Measurements from ENCODE around the gene RBM42.
A peak's percentile ranks its signal among the peaks of the same experiment; 100 is the strongest.
"Not testable (repeated sequence)": the region's sequence is repeated elsewhere in the genome, so short reads cannot be mapped to it uniquely, and the experiment has no call there.

RBM42 gene, protein sequence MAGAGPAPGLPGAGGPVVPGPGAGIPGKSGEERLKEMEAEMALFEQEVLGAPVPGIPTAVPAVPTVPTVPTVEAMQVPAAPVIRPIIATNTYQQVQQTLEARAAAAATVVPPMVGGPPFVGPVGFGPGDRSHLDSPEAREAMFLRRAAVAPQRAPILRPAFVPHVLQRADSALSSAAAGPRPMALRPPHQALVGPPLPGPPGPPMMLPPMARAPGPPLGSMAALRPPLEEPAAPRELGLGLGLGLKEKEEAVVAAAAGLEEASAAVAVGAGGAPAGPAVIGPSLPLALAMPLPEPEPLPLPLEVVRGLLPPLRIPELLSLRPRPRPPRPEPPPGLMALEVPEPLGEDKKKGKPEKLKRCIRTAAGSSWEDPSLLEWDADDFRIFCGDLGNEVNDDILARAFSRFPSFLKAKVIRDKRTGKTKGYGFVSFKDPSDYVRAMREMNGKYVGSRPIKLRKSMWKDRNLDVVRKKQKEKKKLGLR
- total RNA-seq, result 55.9 to 68.5 reads per million in 2 experiments

DNA sequence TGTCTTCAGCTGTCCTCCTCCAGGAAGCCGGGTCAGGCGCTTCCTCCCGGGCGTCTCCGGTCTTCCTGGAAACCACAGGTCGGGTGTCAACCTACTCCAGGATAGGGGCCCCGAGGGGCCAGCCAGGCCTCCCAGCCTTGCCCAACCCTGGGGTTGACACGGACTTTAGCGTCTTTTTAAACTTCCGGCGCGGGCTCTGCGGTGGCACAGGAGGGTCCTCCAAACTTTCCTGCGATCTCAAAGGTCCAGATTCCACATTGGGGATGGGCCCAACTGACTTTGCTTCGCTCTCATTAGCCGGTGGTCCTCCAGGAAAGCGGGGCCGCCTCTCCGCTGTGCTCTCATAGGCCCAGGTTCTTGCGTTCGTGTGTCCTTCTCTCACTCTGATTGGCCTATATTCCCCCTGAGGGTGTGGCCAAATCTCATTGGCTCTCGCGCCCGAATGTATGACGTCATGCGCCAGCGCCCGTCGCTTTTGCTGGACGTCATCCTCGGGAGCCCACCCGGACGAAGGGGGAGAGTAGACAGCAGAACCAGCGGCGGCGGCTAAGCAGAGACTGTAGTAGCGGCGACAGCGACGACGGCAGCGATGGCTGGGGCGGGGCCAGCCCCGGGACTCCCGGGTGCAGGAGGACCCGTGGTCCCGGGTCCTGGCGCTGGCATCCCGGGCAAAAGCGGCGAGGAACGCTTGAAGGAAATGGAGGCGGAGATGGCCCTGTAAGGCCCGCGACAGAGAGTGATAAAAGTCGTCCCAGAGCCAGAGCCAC lies at the start of gene RBM42:
TSS of gene RBM42 (plus strand) at position 472 of the 767 bp plus-strand sequence. CDS start at position 590, 118 bp downstream.
- DNase-seq (ENCODE audit: low read depth), result peak; percentile 95

DNA sequence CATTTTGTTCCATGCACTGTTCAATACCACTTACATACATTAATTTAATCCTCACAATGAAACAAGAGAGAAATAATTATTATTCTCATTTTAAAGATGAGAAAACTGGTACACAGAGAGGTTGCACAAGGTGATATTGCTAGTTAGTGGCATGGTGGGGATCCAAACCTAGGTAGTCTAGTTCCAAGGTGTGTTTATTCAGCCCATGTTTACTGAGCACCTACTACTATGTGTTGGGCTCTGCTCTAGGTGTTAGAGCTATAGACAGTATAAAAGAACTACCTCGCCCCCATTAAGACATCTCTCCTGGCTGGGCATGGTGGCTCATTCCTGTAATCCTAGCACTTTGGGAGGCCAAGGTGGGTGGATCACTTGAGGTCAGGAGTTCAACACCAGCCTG lies 46.1 kb upstream of the RBM42 start:
- DNase-seq (ENCODE audit: low read depth), result no peak

DNA sequence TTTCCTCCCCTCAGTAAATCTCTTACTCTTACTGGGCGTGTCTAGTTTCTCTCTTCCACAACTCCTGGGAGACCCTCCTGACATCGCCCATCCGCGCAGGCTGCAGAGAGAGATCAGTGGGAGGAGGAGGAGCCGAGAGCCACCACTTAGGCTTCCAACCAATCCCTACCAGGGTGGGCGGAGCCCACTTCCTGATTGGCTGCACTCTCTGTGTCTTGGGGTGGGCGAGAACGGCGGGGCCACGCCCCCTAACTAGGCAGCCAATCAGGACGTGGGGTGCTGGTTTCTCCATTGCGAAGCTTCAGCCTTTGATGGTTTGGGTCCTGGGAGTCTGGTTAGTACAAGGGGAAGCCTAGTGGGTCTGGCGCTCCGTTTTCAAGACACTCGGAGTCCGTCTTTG lies 43.0 kb upstream of the RBM42 start, which contains the start of gene PMIS2:
TSS of gene PMIS2 (plus strand) at position 326 of the 400 bp plus-strand sequence. CDS start 87 bp downstream, outside the sequence.
- no peak for DNase-seq (ENCODE audit: low read depth)

DNA sequence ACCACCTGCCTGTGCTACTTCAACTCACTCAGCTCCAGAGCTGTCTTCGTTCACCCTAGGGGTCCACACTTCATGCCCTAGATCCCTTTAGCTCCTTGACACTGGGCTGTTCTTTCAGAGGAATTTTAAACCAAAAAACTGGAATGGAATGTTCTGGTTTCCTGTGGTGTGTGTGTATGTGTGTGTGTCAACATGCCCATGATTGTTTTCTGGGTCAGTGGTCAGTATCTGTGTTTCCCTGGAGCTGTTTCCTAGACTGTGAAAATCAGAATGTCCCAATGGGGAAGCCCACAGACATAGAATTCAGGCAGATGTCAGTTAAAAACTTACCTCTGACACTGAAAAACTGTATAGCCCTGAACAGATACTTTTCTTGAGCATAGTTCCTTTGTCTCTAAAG lies 41.5 kb upstream of the RBM42 start:
- DNase-seq (ENCODE audit: low read depth), result no peak

DNA sequence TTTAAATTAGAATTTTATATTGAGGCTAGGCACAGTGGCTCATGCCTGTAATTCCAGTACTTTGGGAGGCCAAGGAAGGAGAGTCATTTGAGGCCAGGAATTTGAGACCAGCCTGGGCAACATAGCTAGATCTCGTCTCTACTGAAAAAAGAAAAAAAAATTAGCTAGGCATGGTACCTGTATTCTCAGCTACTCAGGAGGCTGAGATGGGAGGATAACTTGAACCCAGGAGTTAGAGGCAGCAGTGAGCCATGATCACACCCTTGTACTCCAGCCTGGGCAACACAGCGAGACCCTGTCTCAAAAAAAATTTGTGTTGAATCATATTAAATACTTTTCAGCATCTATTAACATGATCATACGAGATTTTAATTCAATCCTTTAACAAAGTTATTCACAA lies 38.0 kb upstream of the RBM42 start:
- DNase-seq (ENCODE audit: low read depth), result no peak

DNA sequence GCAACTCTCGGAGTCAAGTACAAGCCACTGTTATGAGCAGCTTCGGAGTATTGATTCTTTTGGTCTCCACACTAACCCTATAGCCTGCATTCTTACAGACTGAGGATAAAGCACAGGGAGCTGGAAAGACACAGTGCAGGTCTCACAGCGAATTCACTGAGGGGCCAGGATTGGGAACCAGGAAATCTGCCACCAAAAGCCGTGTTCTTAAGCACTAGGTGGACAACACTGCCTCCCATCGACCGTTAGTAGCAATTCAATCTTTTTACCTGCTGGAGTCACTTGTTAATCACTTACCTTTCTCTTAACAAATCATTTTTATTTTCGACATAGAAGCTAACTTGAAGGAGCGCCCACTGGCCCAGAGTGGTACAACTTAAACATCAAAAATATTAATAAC lies 36.6 kb upstream of the RBM42 start:
- DNase-seq (ENCODE audit: low read depth), result no peak

DNA sequence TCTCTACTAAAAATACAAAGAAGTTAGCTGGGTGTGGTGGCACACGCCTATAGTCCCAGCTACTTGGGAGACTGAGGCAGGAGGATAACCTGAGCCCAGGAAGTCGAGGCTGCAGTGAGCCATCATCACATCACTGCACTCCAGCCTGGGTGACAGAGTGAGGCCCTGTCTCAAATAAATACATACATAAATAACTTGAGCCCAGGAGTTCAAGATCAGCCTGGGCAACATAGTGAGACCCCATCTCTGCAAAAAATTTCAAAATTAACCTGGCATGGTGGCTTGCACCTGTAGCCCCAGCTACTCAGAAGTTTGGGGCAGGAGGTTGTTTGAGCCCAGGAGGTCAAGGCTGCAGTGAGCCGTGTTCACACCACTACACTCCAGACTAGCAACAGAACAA lies 33.8 kb upstream of the RBM42 start:
- not testable (repeated sequence) for DNase-seq (ENCODE audit: low read depth)

DNA sequence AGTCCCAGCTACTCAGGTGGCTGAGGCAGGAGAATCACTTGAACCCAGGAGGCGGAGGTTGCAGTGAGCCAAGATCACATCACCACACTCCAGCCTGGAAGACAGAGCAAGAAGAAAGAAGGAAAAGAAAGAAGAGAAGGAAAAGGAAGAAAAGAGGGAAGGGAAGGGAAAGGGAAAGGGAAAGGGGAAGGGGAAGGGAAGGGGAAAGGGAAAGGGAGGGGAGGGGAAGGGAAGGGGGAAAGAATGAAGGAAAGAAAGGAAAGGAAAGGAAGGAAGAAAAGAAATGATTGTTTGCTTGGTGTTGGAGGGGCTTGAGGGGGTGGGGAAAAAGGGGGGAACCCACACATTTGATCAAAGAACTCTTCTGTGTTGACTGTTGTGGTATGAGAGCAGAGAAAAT lies 32.9 kb upstream of the RBM42 start:
- DNase-seq (ENCODE audit: low read depth), result no peak

DNA sequence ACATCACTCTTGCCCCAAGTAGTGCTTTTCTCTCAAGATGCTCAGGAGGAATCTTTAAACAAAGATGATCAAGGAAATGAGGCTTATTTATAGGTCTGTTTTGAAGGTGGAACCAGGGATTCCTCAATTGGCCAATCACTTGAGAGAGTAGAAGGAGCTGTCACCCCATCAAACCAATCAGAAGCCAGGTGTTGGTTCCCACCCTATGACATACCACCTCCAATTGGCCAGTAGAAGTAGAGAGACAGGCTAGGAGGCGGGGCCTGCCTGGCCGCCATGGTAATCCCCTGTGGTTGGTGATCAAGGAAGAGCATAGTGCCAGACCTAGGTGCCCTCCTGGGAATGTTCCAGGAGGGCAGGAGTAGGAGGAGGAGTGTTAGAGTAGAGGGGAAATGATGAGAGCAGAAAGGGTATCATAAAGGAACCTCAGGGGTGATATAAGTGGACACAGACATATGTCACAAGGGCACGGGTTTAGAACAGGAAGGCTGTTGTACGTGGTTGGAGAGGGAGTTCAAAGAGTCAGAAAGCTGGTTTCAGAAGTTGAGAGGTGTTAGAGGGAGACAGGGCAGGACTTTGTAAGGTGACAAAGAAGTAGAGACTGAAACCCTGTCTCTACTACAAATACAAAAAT lies 32.4 kb upstream of the RBM42 start:
- no peak for DNase-seq (ENCODE audit: low read depth)

DNA sequence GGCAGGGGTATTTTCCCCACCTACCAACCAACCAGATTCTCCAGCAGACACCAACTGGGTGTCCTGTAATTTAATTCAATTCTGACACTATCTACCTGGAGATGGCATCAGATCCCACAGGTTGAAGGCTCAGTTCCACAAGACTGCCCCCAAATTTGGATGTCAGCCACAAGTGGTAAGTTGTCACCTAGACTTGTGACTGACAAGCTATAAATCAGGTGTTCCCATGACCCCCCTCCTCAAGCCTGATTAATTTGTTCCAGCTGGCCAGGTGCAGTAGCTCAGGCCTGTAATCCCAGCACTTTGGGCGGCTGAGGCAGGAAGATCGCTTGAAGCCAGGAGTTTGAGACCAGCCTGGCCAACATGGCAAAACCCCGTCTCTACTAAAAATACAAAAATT lies 26.9 kb upstream of the RBM42 start:
- no peak for DNase-seq (ENCODE audit: low read depth)

DNA sequence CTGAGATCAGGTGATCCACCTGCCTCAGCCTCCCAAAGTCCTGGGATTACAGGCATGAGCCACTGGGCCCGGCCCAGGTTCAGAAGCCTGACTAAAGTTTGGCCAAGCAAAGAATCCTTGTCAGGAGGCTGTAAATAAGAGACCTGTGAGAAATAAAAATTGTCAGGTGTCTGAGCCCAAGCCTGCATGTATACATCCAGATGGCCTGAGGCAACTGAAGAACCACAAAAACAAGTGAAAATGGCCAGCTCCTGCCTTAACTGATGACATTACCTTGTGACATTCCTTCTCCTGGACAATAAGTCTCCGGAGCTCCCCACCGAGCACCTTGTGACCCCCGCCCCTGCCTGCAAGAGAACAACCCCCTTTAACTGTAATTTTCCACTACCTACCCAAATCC lies 24.4 kb upstream of the RBM42 start:
- not testable (repeated sequence) for DNase-seq (ENCODE audit: low read depth)

DNA sequence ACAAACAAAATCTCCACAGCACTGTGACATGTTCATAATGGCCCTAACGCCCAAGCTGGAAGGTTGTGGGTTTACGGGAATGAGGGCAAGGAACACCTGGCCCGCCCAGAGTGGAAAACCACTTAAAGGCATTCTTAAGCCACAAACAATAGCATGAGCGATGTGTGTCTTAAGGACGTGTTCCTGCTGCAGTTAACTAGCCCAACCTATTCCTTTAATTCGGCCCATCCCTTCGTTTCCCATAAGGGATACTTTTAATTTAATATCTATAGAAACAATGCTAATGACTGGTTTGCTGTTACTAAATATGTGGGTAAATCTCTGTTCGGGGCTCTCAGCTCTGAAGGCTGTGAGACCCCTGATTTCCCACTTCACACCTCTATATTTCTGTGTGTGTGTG lies 21.7 kb upstream of the RBM42 start:
- not testable (repeated sequence) for DNase-seq (ENCODE audit: low read depth)

DNA sequence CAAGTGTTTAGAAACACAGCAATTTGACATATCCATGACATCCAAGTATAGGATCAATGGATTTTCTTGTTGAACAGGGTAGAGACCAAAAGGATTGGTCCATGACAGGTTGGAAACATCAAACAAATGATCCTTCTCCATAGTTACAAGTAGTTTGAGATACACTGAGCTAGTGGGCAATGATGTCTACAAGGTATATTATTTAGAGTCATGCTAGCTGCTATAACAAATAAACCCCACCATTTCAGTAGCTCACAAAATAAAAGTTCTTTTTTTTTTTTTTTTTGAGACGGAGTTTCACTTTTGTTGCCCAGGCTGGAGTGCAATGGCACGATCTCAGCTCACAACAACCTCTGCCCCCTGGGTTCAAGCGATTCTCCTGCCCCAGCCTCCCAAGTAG lies 21.2 kb upstream of the RBM42 start:
- DNase-seq (ENCODE audit: low read depth), result no peak

DNA sequence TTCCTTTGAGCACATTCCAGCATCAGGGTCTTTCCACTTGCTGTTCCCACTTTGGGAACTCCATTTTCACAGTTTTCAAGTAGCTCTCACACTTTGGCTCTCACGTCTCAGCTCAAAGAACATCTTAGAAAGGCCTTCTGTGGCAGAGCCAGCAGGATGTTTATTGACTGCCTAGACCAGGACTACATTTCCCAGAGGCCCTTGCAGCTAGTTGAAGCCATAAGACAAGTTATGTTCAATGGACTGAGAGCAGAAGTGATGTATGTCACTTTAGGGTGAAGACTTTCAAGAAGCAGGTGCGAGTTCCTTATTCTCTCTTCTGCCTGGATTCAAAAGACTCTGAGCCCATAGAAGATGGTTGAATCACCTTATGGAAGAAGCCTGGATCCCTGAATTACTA lies 20.6 kb upstream of the RBM42 start:
- DNase-seq (ENCODE audit: low read depth), result no peak

DNA sequence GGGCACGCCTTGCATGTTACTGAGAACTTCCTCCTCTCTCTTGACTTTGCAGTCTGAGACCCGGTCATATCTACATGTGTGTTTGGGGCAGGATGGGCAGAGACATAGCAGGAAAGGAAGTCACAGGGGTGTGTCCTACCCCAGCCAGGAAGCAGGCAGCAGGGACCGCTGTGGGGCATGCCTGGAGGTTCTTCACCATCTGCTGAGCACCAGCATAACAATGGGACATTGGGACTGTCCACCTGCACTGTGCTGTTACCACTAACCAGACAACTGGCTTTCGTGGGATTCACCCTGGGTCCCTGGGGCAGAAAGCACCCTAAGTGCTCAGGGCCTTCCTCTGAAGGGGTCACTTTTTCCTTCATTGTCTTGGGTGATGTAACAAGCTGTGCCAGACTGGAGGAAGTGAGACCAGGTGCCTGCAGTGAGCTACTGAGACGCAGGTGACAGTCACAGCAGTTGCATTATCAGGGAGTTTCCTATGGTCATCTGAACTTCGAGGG lies 18.9 kb upstream of the RBM42 start:
- no peak for DNase-seq (ENCODE audit: low read depth)

DNA sequence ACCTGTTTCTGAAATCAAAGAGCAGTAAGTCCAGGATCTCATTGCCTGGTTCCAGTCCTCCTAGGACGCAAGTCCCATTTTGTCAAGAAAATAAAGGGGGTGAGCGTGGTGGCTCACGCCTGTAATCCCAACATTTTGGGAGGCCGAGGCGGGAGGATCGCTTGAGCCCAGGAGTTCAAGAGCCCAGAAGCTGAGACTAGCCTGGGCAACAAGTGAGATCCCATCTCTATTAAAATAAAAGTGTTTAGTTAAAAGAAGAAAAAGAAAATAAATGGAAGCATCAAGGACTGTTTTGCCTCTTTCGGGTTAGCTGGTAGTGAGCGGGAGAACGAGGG lies 16.6 kb upstream of the RBM42 start:
- DNase-seq (ENCODE audit: low read depth), result no peak

DNA sequence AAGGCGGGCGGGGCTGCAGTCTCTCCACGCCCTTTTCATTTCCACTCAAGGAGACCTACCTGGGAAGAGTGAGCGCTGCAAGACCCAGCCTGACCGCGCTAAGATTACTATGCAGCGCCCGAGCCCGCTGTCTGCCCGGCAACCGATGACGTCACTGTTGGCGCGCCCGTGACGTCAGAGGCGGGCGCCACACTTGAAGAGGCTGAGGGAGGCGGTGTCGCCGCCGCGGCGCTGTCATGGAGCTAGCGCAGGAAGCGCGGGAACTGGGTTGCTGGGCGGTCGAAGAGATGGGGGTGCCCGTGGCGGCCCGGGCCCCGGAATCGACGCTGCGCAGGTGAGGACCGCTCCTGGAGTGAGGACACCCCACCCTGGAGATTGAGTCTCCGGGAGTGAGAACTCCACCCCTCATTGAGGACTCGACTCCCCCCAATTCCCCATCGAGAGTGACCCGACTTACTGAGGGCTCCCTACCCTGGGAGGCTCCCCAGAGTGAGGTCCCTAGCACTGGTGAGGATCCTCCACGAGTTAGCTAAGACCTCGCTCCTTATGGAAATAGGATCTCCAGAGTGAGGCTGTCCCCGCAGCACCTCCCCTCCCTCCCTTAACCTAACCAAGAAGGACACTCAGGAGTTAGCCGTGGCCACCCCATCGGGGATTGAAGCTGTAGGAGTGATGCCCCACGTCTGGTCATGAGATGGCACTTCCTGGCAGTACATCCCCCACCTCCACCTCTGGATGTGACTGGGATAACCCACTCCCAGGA lies 16.1 kb upstream of the RBM42 start, which contains the start of gene HAUS5:
TSS of gene HAUS5 (plus strand) at position 177 of the 763 bp plus-strand sequence. CDS start at position 237, 60 bp downstream.
- DNase-seq (ENCODE audit: low read depth), result peak; percentile 94

DNA sequence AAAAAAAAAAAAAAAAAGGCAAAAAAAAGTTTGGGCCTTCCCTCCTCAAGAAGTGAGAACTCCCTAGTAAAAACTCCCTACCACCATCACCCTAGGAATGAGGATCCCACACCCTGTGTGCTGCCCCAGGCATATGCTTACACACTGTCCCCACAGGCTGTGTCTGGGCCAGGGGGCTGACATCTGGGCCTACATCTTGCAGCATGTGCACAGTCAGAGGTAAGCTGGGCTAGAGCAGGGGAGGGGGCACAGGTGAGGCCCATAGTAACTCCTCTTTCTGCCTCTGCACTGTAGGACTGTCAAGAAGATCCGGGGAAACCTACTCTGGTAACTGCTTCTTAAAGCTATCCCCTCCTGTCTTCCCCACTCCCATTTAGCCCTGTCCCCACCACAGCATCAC lies 15.3 kb upstream of the RBM42 start:
- DNase-seq (ENCODE audit: low read depth), result no peak

DNA sequence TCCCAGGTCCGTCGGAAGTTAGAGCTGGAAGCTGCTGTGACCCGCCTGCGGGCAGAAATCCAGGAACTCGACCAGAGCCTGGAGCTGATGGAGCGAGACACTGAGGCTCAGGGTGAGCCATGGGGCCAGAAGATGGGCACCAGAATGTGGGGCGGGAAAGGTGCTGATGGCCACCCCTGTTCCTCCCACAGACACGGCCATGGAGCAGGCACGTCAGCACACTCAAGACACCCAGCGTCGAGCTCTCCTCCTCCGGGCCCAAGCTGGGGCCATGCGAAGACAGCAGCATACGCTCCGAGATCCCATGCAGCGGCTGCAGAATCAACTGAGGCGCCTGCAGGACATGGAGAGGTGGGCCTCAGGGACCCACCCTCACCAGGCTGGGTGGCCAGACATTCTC lies 13.8 kb upstream of the RBM42 start:
- no peak for DNase-seq (ENCODE audit: low read depth)

DNA sequence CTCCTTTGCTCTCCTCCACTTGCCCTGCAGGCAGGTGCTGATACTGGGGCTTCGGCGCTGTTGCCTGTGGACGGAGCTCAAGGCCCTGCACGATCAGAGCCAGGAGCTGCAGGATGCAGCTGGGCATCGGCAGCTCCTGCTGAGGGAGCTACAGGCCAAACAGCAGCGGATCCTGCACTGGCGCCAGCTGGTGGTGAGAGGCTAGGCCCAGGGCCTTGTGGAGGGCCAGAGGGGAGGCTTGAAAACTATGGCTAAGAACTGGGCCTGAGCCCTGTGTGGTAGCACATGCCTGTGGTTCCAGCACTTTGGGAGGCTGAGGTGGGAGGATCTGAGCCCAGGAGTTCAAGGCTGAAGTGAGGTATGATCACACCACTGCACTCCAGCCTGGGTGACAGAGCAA lies 10.0 kb upstream of the RBM42 start:
- DNase-seq (ENCODE audit: low read depth), result no peak

DNA sequence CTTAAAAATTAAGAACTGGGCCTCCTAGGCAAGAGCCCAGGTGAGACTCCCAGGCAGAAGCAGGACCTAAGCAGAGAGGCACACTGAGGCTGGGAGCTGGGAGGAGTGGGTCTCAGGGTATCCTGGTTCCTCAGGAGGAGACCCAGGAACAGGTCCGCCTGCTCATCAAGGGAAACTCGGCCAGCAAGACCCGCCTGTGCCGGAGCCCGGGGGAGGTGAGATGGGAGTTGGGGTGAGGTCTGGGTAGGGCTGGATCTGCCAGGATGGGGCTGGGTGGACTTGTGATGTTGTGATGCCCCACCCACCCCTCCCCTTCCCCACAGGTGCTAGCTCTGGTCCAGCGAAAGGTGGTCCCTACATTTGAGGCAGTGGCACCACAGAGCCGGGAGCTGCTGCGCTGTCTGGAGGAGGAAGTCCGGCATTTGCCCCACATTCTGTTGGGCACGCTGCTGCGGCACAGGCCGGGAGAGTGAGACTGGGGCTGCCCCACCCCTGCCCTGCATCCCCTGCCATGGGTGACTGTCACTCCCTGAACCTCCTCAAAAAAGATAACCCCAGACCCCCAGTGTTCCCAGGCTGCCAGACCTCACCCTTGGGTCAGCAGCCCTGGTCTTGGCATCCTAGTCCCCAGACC lies 9.4 kb upstream of the RBM42 start:
- no peak for DNase-seq (ENCODE audit: low read depth)

All from T follicular helper cell (primary cell).